Caco-2 (cell line): Measurements from ENCODE around the gene PSMD6. TPM values are rescaled to one million over a fixed set of nuclear protein-coding genes. Genes with fewer than 3 reads are reported as not detected.

Experiments
- BruUV-seq: library from RNA; stranded (reverse); fragments of 400-500 nt; replicated peaks from 2 replicates; lab custom pipeline; 2021; lab: Mats Ljungman, UMichigan
- CTCF ChIA-PET: fragments of 300-600 bp; sonication (Branson Sonifier 250); formaldehyde crosslinking; loops from one replicate; lab custom pipeline; 2022; ENCODE audit warnings: antibody characterized with exemption; lab: Charles Lee
- POLR2A ChIA-PET: fragments of 300-600 bp; sonication (Branson Sonifier 250); formaldehyde crosslinking; loops from one replicate; lab custom pipeline; 2022; ENCODE audit warnings: antibody characterized with exemption; lab: Charles Lee
- DNase-seq, 2 experiments: peaks; one replicate each; pipeline versions ENCODE4 v3.0.0 to v3.0.0-alpha.2; 2020 to 2022
- H3K27me3 ChIP-seq: replicated peaks from 2 replicates; pipeline ENCODE4 v1.6.0; 2011; ENCODE audit warnings: low read length; ENCODE audit not compliant: control insufficient read depth, insufficient read depth
- H3K36me3 ChIP-seq: 2 replicates; pipeline ENCODE4 v1.5.1; 2011; ENCODE audit warnings: low read length; ENCODE audit not compliant: control insufficient read depth, insufficient read depth
- H3K4me1 ChIP-seq: fragments of 250-450 bp; sonication (Bioruptor Pico); 2 replicates; pipeline ENCODE4 v1.5.1; 2020; ENCODE audit warnings: mild to moderate bottlenecking
- H3K4me3 ChIP-seq: 2 replicates; pipeline ENCODE4 v1.5.1; 2011; ENCODE audit warnings: low read depth, mild to moderate bottlenecking, control low read depth, low read length
- H3K9me3 ChIP-seq: fragments of 250-450 bp; sonication (Bioruptor Pico); 2 replicates; pipeline ENCODE4 v1.5.1; 2020; ENCODE audit warnings: mild to moderate bottlenecking, moderate library complexity
- H3K27ac Mint-ChIP-seq: one replicate; pipeline ENCODE4 v1.8.0; 2022; ENCODE audit warnings: mixed read lengths; ENCODE audit not compliant: unreplicated experiment
- H3K27me3 Mint-ChIP-seq: one replicate; pipeline ENCODE4 v1.8.0; 2022; ENCODE audit warnings: mixed read lengths; ENCODE audit not compliant: insufficient read depth, unreplicated experiment
- H3K36me3 Mint-ChIP-seq: one replicate; pipeline ENCODE4 v1.8.0; 2022; ENCODE audit warnings: mild to moderate bottlenecking, mixed read lengths; ENCODE audit not compliant: insufficient read depth, unreplicated experiment
- H3K4me1 Mint-ChIP-seq: one replicate; pipeline ENCODE4 v1.8.0; 2022; ENCODE audit warnings: low read depth, mixed read lengths; ENCODE audit not compliant: unreplicated experiment
- H3K4me3 Mint-ChIP-seq: one replicate; pipeline ENCODE4 v1.8.0; 2022; ENCODE audit warnings: mild to moderate bottlenecking, moderate library complexity, mixed read lengths; ENCODE audit not compliant: unreplicated experiment
- H3K9me3 Mint-ChIP-seq: one replicate; pipeline ENCODE4 v1.8.0; 2022; ENCODE audit warnings: mixed read lengths; ENCODE audit not compliant: unreplicated experiment
- intact Hi-C: fragments of 100-400 bp; cut with micrococcal nuclease; formaldehyde crosslinking; loops from one replicate; pipeline ENCODE4 v1.10.0; 2022; ENCODE audit not compliant: unreplicated experiment
- total RNA-seq: library from RNA; stranded (reverse); gene quantifications from 2 replicates; pipeline ENCODE4 v1.2.3, GENCODE V29; 2022
- TF ChIP-seq, protein P1 (sequence below), 2 experiments: fragments of 200-600 bp in 1 of 2; IDR thresholded peaks; 1 replicate in 1 of 2; 2 replicates in 1 of 2; pipeline versions ENCODE4 v1.5.1 to v1.8.0; 2011 to 2022; ENCODE audit warnings: antibody characterized with exemption in 1 of 2, control low read depth in 1 of 2, inconsistent platforms in 1 of 2, low read depth in 1 of 2, low read length in 1 of 2, mild to moderate bottlenecking in 1 of 2, moderate library complexity in 1 of 2; ENCODE audit not compliant: insufficient read depth in 1 of 2, severe bottlenecking in 1 of 2, unreplicated experiment in 1 of 2

The PSMD6 gene
- total RNA-seq, 1 experiment from 2014 or later, result 100 TPM

DNA sequence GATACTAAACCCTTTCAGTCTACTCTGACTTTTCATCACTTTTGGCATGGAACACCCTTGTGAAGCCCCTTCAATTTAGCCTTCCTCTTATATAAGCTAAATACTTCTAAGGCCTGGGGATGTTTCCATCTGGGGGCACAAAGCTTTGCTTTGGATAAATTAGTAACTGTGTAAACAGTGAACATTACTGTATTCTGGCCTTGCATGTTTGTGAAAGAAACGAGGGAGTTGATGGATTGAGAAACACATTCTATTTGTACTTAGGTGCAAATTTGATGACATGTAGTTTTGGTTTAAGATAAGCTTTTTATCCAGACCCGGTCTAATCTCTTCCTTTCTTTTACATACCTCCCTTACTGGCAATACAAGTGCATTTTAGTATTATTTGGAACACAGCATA, 19.7 kb downstream of the PSMD6 start:
- H3K27ac Mint-ChIP-seq, result no peak overlapping the region
- BruUV-seq, result no TSS peak
- CTCF ChIA-PET, result no interaction called here
- H3K4me3 Mint-ChIP-seq, result no peak overlapping the region
- peaks cover 29% of the 10 kb centered on the region for H3K36me3 Mint-ChIP-seq
- no peak for DNase-seq
- Histone ChIP-seq H3K27me3 (no peaks in the 10 kb centered on the region), H3K4me1 (no peaks in the 10 kb centered on the region), H3K36me3 (no peaks in the 10 kb centered on the region), H3K9me3 (no peaks in the 10 kb centered on the region), H3K4me3 (no peak overlapping the region)
- intact Hi-C loops, result no loop called here
- TF ChIP-seq, protein P1, sequence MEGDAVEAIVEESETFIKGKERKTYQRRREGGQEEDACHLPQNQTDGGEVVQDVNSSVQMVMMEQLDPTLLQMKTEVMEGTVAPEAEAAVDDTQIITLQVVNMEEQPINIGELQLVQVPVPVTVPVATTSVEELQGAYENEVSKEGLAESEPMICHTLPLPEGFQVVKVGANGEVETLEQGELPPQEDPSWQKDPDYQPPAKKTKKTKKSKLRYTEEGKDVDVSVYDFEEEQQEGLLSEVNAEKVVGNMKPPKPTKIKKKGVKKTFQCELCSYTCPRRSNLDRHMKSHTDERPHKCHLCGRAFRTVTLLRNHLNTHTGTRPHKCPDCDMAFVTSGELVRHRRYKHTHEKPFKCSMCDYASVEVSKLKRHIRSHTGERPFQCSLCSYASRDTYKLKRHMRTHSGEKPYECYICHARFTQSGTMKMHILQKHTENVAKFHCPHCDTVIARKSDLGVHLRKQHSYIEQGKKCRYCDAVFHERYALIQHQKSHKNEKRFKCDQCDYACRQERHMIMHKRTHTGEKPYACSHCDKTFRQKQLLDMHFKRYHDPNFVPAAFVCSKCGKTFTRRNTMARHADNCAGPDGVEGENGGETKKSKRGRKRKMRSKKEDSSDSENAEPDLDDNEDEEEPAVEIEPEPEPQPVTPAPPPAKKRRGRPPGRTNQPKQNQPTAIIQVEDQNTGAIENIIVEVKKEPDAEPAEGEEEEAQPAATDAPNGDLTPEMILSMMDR (IDR thresholded peaks at IDR 0.05; ENCODE audit: insufficient read depth in 1 of 2, low read depth in 1 of 2, low read length in 1 of 2, severe bottlenecking in 1 of 2, unreplicated experiment in 1 of 2), result no peak
- H3K4me1 Mint-ChIP-seq, result no peaks in the 10 kb centered on the region
- POLR2A ChIA-PET, result no interaction called here
- H3K27me3 Mint-ChIP-seq, result no peaks in the 10 kb centered on the region
- no peaks in the 10 kb centered on the region for H3K9me3 Mint-ChIP-seq

DNA sequence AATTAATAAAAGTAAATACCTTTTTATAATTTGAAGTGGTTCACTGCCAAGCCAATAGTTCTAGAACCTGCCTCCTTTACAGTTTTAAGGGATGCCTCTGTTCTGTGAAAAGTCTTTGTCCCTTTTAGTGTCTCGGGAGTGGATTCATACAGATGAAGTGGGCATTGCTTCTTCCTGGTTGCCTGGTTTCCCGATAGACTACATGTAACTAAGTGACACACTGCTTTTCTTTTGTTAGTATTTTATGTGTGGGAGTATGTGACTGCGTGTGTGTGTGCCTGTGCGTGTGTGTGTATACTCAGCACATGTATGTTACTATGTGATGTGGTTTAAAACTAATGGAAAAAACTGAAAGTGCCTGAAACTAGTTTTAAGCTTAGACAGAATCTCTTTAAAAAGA, 21.1 kb downstream of the PSMD6 start:
- Mint-ChIP-seq H3K4me1 (no peaks in the 10 kb centered on the region), H3K4me3 (no peak overlapping the region), H3K9me3 (no peaks in the 10 kb centered on the region), H3K27me3 (no peaks in the 10 kb centered on the region), H3K36me3 (peaks cover 30% of the 10 kb centered on the region), H3K27ac (no peak overlapping the region)
- Histone ChIP-seq H3K4me1 (no peaks in the 10 kb centered on the region), H3K9me3 (no peaks in the 10 kb centered on the region), H3K36me3 (no peaks in the 10 kb centered on the region), H3K4me3 (no peak overlapping the region), H3K27me3 (no peaks in the 10 kb centered on the region)
- TF ChIP-seq, protein P1 (IDR thresholded peaks at IDR 0.05; ENCODE audit: insufficient read depth in 1 of 2, low read depth in 1 of 2, low read length in 1 of 2, severe bottlenecking in 1 of 2, unreplicated experiment in 1 of 2), result no peak
- ChIA-PET CTCF (no interaction called here), POLR2A (no interaction called here)
- no TSS peak for BruUV-seq
- intact Hi-C loops, result no loop called here
- no peak for DNase-seq

DNA sequence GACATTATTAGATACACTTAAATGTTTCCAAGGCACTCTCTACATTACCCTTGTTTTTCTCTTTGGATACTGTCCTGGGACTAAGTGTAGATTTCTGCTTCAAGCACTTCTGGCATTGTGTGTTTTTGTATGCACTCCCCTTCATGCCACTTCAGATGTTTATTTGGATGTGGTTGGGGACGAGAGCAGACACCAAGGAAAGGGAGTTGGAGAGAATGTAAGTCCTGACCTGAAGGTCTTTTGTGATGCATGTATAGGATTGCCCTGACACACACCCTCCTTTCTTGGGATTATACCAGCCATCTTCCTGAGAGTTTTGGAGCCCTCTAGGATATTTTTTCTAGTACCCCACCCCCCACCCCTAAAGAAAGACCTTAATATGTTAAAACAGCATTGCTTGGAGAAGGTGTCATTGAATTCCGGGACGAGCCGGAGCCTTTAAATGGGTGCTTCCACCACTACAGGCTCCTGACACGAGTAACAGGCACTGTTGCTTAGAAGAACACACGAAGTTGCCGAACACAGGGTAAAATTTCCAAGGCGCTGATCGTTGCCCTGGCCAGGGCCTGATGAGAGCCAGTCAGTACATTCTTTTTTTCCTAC, 22.7 kb downstream of the PSMD6 start:
- Mint-ChIP-seq H3K27me3 (no peaks in the 10 kb centered on the region), H3K36me3 (peaks cover 43% of the 10 kb centered on the region), H3K27ac (no peak overlapping the region), H3K4me1 (no peaks in the 10 kb centered on the region), H3K9me3 (no peaks in the 10 kb centered on the region), H3K4me3 (no peak overlapping the region)
- Histone ChIP-seq H3K36me3 (no peaks in the 10 kb centered on the region; the same call in none of the 2 replicates), H3K27me3 (no peaks in the 10 kb centered on the region), H3K9me3 (no peaks in the 10 kb centered on the region), H3K4me3 (no peak overlapping the region), H3K4me1 (no peaks in the 10 kb centered on the region)
- ChIA-PET POLR2A (no interaction called here), CTCF (no interaction called here)
- no peak for DNase-seq
- TF ChIP-seq, protein P1 (IDR thresholded peaks at IDR 0.05; ENCODE audit: insufficient read depth in 1 of 2, low read depth in 1 of 2, low read length in 1 of 2, severe bottlenecking in 1 of 2, unreplicated experiment in 1 of 2), result no peak
- BruUV-seq, result no TSS peak
- intact Hi-C loops, result no loop called here
